GM12878 (cell line): ENCODE measurements around the gene LRRC8D. TPM values are rescaled to one million over a fixed set of nuclear protein-coding genes. Genes with fewer than 3 reads are reported as not detected.

Experiments used
- ATAC-seq: fragments of 200-7000 bp; cut with Tn5 transposase; 3 replicates; pipeline ENCODE4 v1.9.1; 2020; ENCODE audit warnings: mild to moderate bottlenecking, moderate library complexity
- BruUV-seq: library from RNA; stranded (reverse); fragments of 400-500 nt; replicated peaks from 2 replicates; lab custom pipeline; 2021; lab: Mats Ljungman, UMichigan
- CTCF ChIA-PET: fragments of 300-600 bp; sonication (Branson Sonifier 250); formaldehyde crosslinking; extraction: SDS; loops from one replicate; lab custom pipeline; 2021; ENCODE audit warnings: inconsistent platforms; lab: Yijun Ruan, JAX
- POLR2A ChIA-PET: fragments of 350-600 bp; formaldehyde crosslinking; extraction: SDS; loops from one replicate; lab custom pipeline; 2021; ENCODE audit warnings: inconsistent platforms; lab: Charles Lee
- RAD21 ChIA-PET: fragments of 300-600 bp; sonication (Branson Sonifier 250); formaldehyde crosslinking; loops from one replicate; lab custom pipeline; 2023; ENCODE audit warnings: antibody characterized with exemption; ENCODE audit not compliant: unreplicated experiment; lab: Charles Lee
- SMC1A ChIA-PET: fragments of 300-600 bp; sonication (Branson Sonifier 250); formaldehyde crosslinking; loops from one replicate; lab custom pipeline; 2023; ENCODE audit not compliant: unreplicated experiment, uncharacterized antibody; lab: Charles Lee
- DNase-seq: peaks from one replicate; pipeline ENCODE4 v3.0.0-alpha.2; 2011; ENCODE audit warnings: low read depth, low spot score
- FAIRE-seq: peaks from 3 replicates; lab custom pipeline; 2011; peaks lifted over from hg19 to GRCh38; lab: Jason Lieb, UNC
- H2AFZ ChIP-seq: 2 replicates; pipeline ENCODE4 v1.6.0; 2011; ENCODE audit warnings: low read depth, low read length, control low read depth; ENCODE audit not compliant: control insufficient read depth
- H3K27ac ChIP-seq: 2 replicates; pipeline ENCODE4 v1.5.1; 2011; ENCODE audit warnings: control low read depth; ENCODE audit not compliant: control insufficient read depth, insufficient read depth
- H3K27me3 ChIP-seq, 2 experiments: replicated peaks in 1 of 2; 2 replicates each; pipeline versions ENCODE4 v1.6.0 to v1.6.1; 2011; ENCODE audit warnings: low read length in 1 of 2; ENCODE audit not compliant: control insufficient read depth in 2 of 2, insufficient read depth in 2 of 2
- H3K36me3 ChIP-seq, 2 experiments: 2 replicates each; pipeline ENCODE4 v1.5.1; 2011; ENCODE audit warnings: low read length in 1 of 2; ENCODE audit not compliant: control insufficient read depth in 2 of 2, insufficient read depth in 2 of 2
- H3K4me1 ChIP-seq: 2 replicates; pipeline ENCODE4 v1.6.1; 2011; ENCODE audit warnings: mild to moderate bottlenecking, low read length, moderate library complexity, mixed read lengths; ENCODE audit not compliant: control insufficient read depth, insufficient read depth
- H3K4me2 ChIP-seq: 2 replicates; pipeline ENCODE4 v1.6.0; 2011; ENCODE audit warnings: control low read depth; ENCODE audit not compliant: control insufficient read depth, insufficient read depth
- H3K4me3 ChIP-seq: fragments of 200-600 bp; sonication (generic); 2 replicates; pipeline ENCODE4 v1.5.1; 2016
- H3K79me2 ChIP-seq: 2 replicates; pipeline ENCODE4 v1.6.0; 2011; ENCODE audit warnings: low read length; ENCODE audit not compliant: control insufficient read depth, insufficient read depth
- H3K9ac ChIP-seq: 2 replicates; pipeline ENCODE4 v1.8.0; 2011; ENCODE audit warnings: low read length, control low read depth, mixed read lengths; ENCODE audit not compliant: control insufficient read depth, insufficient read depth
- H3K9me3 ChIP-seq: replicated peaks from 3 replicates; pipeline ENCODE4 v1.5.1; 2011; ENCODE audit warnings: mild to moderate bottlenecking, low read length; ENCODE audit not compliant: control insufficient read depth, insufficient read depth
- H4K20me1 ChIP-seq: 2 replicates; pipeline ENCODE4 v1.6.0; 2011; ENCODE audit not compliant: control insufficient read depth, insufficient read depth
- BCL11A ChIP-seq: IDR thresholded peaks from 2 replicates; pipeline ENCODE4 v1.6.1; 2011; ENCODE audit warnings: low read depth, low read length
- CBX5 ChIP-seq: sonication (generic); IDR thresholded peaks from 2 replicates; pipeline ENCODE4 v1.6.1; 2016; ENCODE audit warnings: low read depth, moderate library complexity, mild to moderate bottlenecking, inconsistent platforms
- E4F1 ChIP-seq: fragments of 450-650 bp; IDR thresholded peaks from 2 replicates; pipeline ENCODE4 v1.6.1; 2018; ENCODE audit warnings: borderline replicate concordance, mild to moderate bottlenecking; ENCODE audit not compliant: partially characterized antibody
- MYC ChIP-seq: IDR thresholded peaks from 2 replicates; pipeline ENCODE4 v1.6.1; 2011; ENCODE audit warnings: mild to moderate bottlenecking, low read length, moderate library complexity, inconsistent platforms; ENCODE audit not compliant: insufficient read depth, insufficient replicate concordance, insufficient read length, severe bottlenecking
- NFXL1 ChIP-seq: fragments of 450-650 bp; IDR thresholded peaks from 2 replicates; pipeline ENCODE4 v1.6.1; 2017; ENCODE audit warnings: antibody characterized with exemption, mild to moderate bottlenecking, borderline replicate concordance
- WGBS: methylation state at CpG from one replicate; pipeline ENCODE4 v1.1.6; 2016; ENCODE audit warnings: low lambda C conversion rate; ENCODE audit not compliant: insufficient replicate concordance, insufficient coverage; ENCODE audit errors: missing lambda C conversion rate; 5-methylcytosine and 5-hydroxymethylcytosine counted together
- in situ Hi-C: fragments of 300-500 bp; cut with MboI; formaldehyde crosslinking; loops from 9 replicates; pipeline ENCODE4 v1.14.3; 2018; ENCODE audit warnings: mixed read lengths
- intact Hi-C: fragments of 100-400 bp; cut with micrococcal nuclease; formaldehyde crosslinking; loops from one replicate; pipeline ENCODE4 v1.14.2; 2022; ENCODE audit not compliant: unreplicated experiment
- polyA plus RNA-seq, 11 experiments: library from polyadenylated mRNA; depleted of rRNA in 4 of 11; unstranded in 6 of 11; stranded (reverse) in 5 of 11; fragments of >200 nt; fragmentation: Nextera tagmentation in 4 of 11; fragmentation: Illumina TruSeq in 1 of 11; extraction: Ambion mirVana in 4 of 11; extraction: Trizol in 1 of 11; gene quantifications; 1 replicate in 1 of 11; 2 replicates in 10 of 11; pipeline versions ENCODE4 v1.2.1 to v1.2.3, GENCODE V29; 2011 to 2016; ENCODE audit warnings: inconsistent platforms in 2 of 11, missing spikeins in 2 of 11, low read depth in 1 of 11
- total RNA-seq, 4 experiments: library from RNA; depleted of rRNA in 3 of 4; stranded (reverse); fragments of >200 nt in 3 of 4; fragmentation: Illumina TruSeq in 1 of 4; extraction: Trizol in 1 of 4; gene quantifications; 2 replicates each; pipeline versions ENCODE4 v1.2.1 to v1.2.3, GENCODE V29; 2013 to 2021

LRRC8D gene
- total and polyA plus RNA-seq, 10 of the 15 experiments (the other 5 are each of a cell fraction or from before 2014, with no cell fraction given) = 5.6 to 44.1 (median 26.8) TPM

- 100% methylated on average over 1 of the region's 1 CpG for WGBS
- no peak for FAIRE-seq
- H3K27me3 ChIP-seq = no peaks in the 10 kb centered on the region
- no peak for TF ChIP-seq E4F1
- TF ChIP-seq NFXL1 = no peak
- no peak for TF ChIP-seq MYC
- no peak for TF ChIP-seq CBX5
- TF ChIP-seq BCL11A = no peak
- H3K9me3 ChIP-seq = no peaks in the 10 kb centered on the region
- in situ Hi-C loops (no loop called here), intact Hi-C loops (no loop called here)
- no peaks in the 10 kb centered on the region for H3K36me3 ChIP-seq
- no peak overlapping the region for H3K27ac ChIP-seq
- BruUV-seq = no TSS peak
- H3K4me1 ChIP-seq = peaks cover 8% of the 10 kb centered on the region; the same call in 1 of the 2 replicates
- no peak overlapping the region for H2AFZ ChIP-seq
- CTCF ChIA-PET = no interaction called here
- no peak overlapping the region for H3K4me2 ChIP-seq
- POLR2A ChIA-PET = no interaction called here
- H3K4me3 ChIP-seq = no peak overlapping the region
- DNase-seq = no peak
- SMC1A ChIA-PET = no interaction called here
- no peaks in the 10 kb centered on the region for H4K20me1 ChIP-seq
- H3K79me2 ChIP-seq = peaks cover 2% of the 10 kb centered on the region; the same call in 1 of the 2 replicates
- ATAC-seq = no peak
- H3K9ac ChIP-seq = no peak overlapping the region
- RAD21 ChIA-PET = interaction anchor here (0.6 kb wide), 1 partner anchor 457 kb away, joined by 4 read pairs; no protein-coding TSS in a partner anchor
These were observed 91.2 kb downstream of the LRRC8D start for GRCh38 chr1:89912073-89912472.
